ENCODE measurements around the gene SHCBP1. TPM values are rescaled to one million over a fixed set of nuclear protein-coding genes. Genes with fewer than 3 reads are reported as not detected.

SHCBP1 gene
- total and polyA plus RNA-seq, 2 experiments from 2014 or later, result 7.3 to 14.9 TPM

DNA sequence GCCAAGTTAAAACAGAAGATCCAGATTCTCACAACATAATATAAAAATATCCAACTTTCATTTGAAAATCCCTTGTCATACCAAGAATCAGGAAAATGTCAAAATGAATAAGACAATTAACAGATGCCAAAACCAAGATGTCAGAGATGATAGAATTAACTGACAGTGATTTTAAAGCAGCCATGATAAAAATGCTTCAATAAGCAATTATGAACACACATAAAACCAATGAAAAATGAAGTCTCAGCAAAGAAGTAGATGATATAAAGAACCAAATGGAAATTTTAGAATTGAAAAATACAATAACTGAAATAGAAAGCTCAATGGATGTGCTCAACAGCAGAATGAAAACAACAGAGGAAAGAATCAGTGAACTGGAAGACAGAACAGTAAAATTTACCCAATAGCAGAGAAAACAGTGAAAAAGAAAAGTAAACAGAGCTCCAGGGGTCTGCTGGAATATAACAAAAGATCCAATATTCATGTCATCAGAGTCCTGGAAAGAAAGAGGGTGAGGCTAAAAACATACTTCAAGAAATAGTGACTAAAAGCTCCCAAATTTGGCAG, 35.1 kb downstream of the SHCBP1 start (continued):
- TF ChIP-seq REST (IDR thresholded peaks at IDR 0.05; ENCODE audit: unreplicated experiment), result no peak
- no peak for TF ChIP-seq EZH2 (IDR thresholded peaks at IDR 0.05; ENCODE audit: low read depth, unreplicated experiment)
- no peak for TF ChIP-seq ZNF114 (CRISPR knock-in tag; IDR thresholded peaks at IDR 0.05)
- no peak for TF ChIP-seq EZH2phosphoT487 (IDR thresholded peaks at IDR 0.05; ENCODE audit: unreplicated experiment)
- TF ChIP-seq CTCF (conservative IDR thresholded peaks at IDR 0.05; ENCODE audit: low read depth in 2 of 2), result no peak

DNA sequence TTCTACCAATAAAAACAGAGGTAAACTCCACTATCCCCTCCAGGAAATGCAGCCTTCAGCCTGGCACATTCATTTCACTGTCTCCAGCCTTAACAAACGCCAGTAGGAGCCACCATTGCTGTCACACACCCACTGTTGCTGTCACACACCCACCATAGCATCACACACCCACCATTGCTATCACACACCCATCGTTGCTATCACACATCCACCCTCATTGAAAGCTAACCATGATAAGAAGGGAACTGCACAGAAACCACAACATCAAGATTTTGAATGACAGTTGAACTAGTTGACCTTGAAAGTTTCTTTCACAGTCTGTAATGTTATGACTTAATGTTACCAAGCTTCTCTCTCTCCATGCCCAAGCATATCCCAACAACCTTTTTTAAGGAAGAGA, 38.1 kb downstream of the SHCBP1 start:
- Histone ChIP-seq H3K4me1 (ENCODE audit: insufficient read depth) (no peaks in the 10 kb centered on the region), H3K4me3 (no peak overlapping the region), H2AFZ (no peak overlapping the region), H3K9me2 (ENCODE audit: insufficient read depth) (no peaks in the 10 kb centered on the region), H4K20me1 (replicated peaks; ENCODE audit: insufficient read depth) (peaks cover 11% of the 10 kb centered on the region), H3K27ac (ENCODE audit: low read depth) (no peak overlapping the region), H3K79me2 (replicated peaks; ENCODE audit: insufficient read depth) (peaks cover 32% of the 10 kb centered on the region), H3K4me2 (no peak overlapping the region), H3K27me3 (ENCODE audit: insufficient read depth) (no peaks in the 10 kb centered on the region), H3F3A (replicated peaks; ENCODE audit: low read depth) (no peaks in the 10 kb centered on the region), H3K36me3 (ENCODE audit: insufficient read depth) (peaks cover 16% of the 10 kb centered on the region; the same call in 1 of the 2 replicates)
- no peak overlapping the region for H3K27ac Mint-ChIP-seq
- no peaks in the 10 kb centered on the region for H3K9me3 Mint-ChIP-seq
- no peak for ATAC-seq
- peaks cover 52% of the 10 kb centered on the region for H3K36me3 Mint-ChIP-seq (ENCODE audit: low read depth)
- H3K27me3 Mint-ChIP-seq (ENCODE audit: insufficient read depth, low read depth, poor library complexity), result no peaks in the 10 kb centered on the region
- H3K4me1 Mint-ChIP-seq, result no peaks in the 10 kb centered on the region
- DNase-seq (ENCODE audit: low spot score), result no peak
- H3K4me3 Mint-ChIP-seq, result no peak overlapping the region
- TF ChIP-seq, protein P1, sequence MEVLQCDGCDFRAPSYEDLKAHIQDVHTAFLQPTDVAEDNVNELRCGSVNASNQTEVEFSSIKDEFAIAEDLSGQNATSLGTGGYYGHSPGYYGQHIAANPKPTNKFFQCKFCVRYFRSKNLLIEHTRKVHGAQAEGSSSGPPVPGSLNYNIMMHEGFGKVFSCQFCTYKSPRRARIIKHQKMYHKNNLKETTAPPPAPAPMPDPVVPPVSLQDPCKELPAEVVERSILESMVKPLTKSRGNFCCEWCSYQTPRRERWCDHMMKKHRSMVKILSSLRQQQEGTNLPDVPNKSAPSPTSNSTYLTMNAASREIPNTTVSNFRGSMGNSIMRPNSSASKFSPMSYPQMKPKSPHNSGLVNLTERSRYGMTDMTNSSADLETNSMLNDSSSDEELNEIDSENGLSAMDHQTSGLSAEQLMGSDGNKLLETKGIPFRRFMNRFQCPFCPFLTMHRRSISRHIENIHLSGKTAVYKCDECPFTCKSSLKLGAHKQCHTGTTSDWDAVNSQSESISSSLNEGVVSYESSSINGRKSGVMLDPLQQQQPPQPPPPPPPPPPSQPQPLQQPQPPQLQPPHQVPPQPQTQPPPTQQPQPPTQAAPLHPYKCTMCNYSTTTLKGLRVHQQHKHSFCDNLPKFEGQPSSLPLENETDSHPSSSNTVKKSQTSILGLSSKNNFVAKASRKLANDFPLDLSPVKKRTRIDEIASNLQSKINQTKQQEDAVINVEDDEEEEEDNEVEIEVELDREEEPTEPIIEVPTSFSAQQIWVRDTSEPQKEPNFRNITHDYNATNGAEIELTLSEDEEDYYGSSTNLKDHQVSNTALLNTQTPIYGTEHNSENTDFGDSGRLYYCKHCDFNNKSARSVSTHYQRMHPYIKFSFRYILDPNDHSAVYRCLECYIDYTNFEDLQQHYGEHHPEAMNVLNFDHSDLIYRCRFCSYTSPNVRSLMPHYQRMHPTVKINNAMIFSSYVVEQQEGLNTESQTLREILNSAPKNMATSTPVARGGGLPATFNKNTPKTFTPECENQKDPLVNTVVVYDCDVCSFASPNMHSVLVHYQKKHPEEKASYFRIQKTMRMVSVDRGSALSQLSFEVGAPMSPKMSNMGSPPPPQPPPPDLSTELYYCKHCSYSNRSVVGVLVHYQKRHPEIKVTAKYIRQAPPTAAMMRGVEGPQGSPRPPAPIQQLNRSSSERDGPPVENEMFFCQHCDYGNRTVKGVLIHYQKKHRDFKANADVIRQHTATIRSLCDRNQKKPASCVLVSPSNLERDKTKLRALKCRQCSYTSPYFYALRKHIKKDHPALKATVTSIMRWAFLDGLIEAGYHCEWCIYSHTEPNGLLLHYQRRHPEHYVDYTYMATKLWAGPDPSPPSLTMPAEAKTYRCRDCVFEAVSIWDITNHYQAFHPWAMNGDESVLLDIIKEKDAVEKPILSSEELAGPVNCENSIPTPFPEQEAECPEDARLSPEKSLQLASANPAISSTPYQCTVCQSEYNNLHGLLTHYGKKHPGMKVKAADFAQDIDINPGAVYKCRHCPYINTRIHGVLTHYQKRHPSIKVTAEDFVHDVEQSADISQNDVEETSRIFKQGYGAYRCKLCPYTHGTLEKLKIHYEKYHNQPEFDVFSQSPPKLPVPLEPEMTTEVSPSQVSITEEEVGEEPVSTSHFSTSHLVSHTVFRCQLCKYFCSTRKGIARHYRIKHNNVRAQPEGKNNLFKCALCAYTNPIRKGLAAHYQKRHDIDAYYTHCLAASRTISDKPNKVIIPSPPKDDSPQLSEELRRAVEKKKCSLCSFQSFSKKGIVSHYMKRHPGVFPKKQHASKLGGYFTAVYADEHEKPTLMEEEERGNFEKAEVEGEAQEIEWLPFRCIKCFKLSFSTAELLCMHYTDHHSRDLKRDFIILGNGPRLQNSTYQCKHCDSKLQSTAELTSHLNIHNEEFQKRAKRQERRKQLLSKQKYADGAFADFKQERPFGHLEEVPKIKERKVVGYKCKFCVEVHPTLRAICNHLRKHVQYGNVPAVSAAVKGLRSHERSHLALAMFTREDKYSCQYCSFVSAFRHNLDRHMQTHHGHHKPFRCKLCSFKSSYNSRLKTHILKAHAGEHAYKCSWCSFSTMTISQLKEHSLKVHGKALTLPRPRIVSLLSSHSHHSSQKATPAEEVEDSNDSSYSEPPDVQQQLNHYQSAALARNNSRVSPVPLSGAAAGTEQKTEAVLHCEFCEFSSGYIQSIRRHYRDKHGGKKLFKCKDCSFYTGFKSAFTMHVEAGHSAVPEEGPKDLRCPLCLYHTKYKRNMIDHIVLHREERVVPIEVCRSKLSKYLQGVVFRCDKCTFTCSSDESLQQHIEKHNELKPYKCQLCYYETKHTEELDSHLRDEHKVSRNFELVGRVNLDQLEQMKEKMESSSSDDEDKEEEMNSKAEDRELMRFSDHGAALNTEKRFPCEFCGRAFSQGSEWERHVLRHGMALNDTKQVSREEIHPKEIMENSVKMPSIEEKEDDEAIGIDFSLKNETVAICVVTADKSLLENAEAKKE (CRISPR knock-in tag; IDR thresholded peaks at IDR 0.05), result no peak
- TF ChIP-seq STAT1 (IDR thresholded peaks at IDR 0.05; ENCODE audit: unreplicated experiment), result no peak
- TF ChIP-seq JUNB (IDR thresholded peaks at IDR 0.05; ENCODE audit: unreplicated experiment), result no peak
- TF ChIP-seq ETS1 (IDR thresholded peaks at IDR 0.05), result no peak
- no peak for TF ChIP-seq CTCF (conservative IDR thresholded peaks at IDR 0.05; ENCODE audit: low read depth in 2 of 2)
- no peak for TF ChIP-seq ZNF331 (CRISPR knock-in tag; IDR thresholded peaks at IDR 0.05; ENCODE audit: low read depth)
